Measurements from ENCODE around the gene ITPKC. TPM values are rescaled to one million over a fixed set of nuclear protein-coding genes. Genes with fewer than 3 reads are reported as not detected.

Gene ITPKC
- total RNA-seq, 1 experiment from 2014 or later, result 25.3 TPM

- in situ Hi-C loops (cut with HindIII; ENCODE audit: low pct_unique_long_range_greater_than_20kb, low sequenced_read_pairs), result no loop called here
Measured at GRCh38 chr19:40688987-40689338, 27.9 kb upstream of the ITPKC start.

GRCh38 chr19:40689339-40690049, 27.4 kb upstream of the ITPKC start:
- in situ Hi-C loops (cut with HindIII; ENCODE audit: low pct_unique_long_range_greater_than_20kb, low sequenced_read_pairs), result no loop called here
- no peak for DNase-seq (ENCODE audit: low read depth)

More at GRCh38 chr19:40688987-40689338, 27.9 kb upstream of the ITPKC start:
- no peak for DNase-seq (ENCODE audit: low read depth)

GRCh38 chr19:40690050-40690692, 26.7 kb upstream of the ITPKC start, which contains the start of gene NUMBL:
TSS of gene NUMBL (minus strand) at chr19:40690651. CDS start at chr19:40690483, 168 bp downstream.
- in situ Hi-C loops (cut with HindIII; ENCODE audit: low pct_unique_long_range_greater_than_20kb, low sequenced_read_pairs), result no loop called here
- no peak for DNase-seq (ENCODE audit: low read depth)

GRCh38 chr19:40690693-40691420, 26.1 kb upstream of the ITPKC start:
- in situ Hi-C loops (cut with HindIII; ENCODE audit: low pct_unique_long_range_greater_than_20kb, low sequenced_read_pairs), result no loop called here
- peak; percentile 87 for DNase-seq (ENCODE audit: low read depth)

- DNase-seq (ENCODE audit: low read depth), result no peak
- in situ Hi-C loops (cut with HindIII; ENCODE audit: low pct_unique_long_range_greater_than_20kb, low sequenced_read_pairs), result no loop called here
Measured at GRCh38 chr19:40691421-40692211, 25.3 kb upstream of the ITPKC start.

- in situ Hi-C loops (cut with HindIII; ENCODE audit: low pct_unique_long_range_greater_than_20kb, low sequenced_read_pairs), result no loop called here
- no peak for DNase-seq (ENCODE audit: low read depth)
Measured at GRCh38 chr19:40692212-40692551, 24.7 kb upstream of the ITPKC start.

GRCh38 chr19:40693150-40693788, 23.6 kb upstream of the ITPKC start:
- in situ Hi-C loops (cut with HindIII; ENCODE audit: low pct_unique_long_range_greater_than_20kb, low sequenced_read_pairs), result no loop called here
- no peak for DNase-seq (ENCODE audit: low read depth)

GRCh38 chr19:40693896-40694295, 23.0 kb upstream of the ITPKC start:
- no peak for DNase-seq (ENCODE audit: low read depth)
- in situ Hi-C loops (cut with HindIII; ENCODE audit: low pct_unique_long_range_greater_than_20kb, low sequenced_read_pairs), result no loop called here

- no peak for DNase-seq (ENCODE audit: low read depth)
- in situ Hi-C loops (cut with HindIII; ENCODE audit: low pct_unique_long_range_greater_than_20kb, low sequenced_read_pairs), result no loop called here
Measured at GRCh38 chr19:40695881-40696280, 21.0 kb upstream of the ITPKC start.

GRCh38 chr19:40697007-40697406, 19.9 kb upstream of the ITPKC start:
- no peak for DNase-seq (ENCODE audit: low read depth)
- in situ Hi-C loops (cut with HindIII; ENCODE audit: low pct_unique_long_range_greater_than_20kb, low sequenced_read_pairs), result no loop called here

GRCh38 chr19:40700083-40700482, 16.8 kb upstream of the ITPKC start:
- in situ Hi-C loops (cut with HindIII; ENCODE audit: low pct_unique_long_range_greater_than_20kb, low sequenced_read_pairs), result no loop called here

GRCh38 chr19:40701758-40702157, 15.2 kb upstream of the ITPKC start:
- DNase-seq (ENCODE audit: low read depth), result no peak
- in situ Hi-C loops (cut with HindIII; ENCODE audit: low pct_unique_long_range_greater_than_20kb, low sequenced_read_pairs), result no loop called here

More at GRCh38 chr19:40700083-40700482, 16.8 kb upstream of the ITPKC start:
- no peak for DNase-seq (ENCODE audit: low read depth)

GRCh38 chr19:40702337-40703012, 14.4 kb upstream of the ITPKC start:
- no peak for DNase-seq (ENCODE audit: low read depth)
- in situ Hi-C loops (cut with HindIII; ENCODE audit: low pct_unique_long_range_greater_than_20kb, low sequenced_read_pairs), result no loop called here

GRCh38 chr19:40703029-40703755, 13.7 kb upstream of the ITPKC start:
- in situ Hi-C loops (cut with HindIII; ENCODE audit: low pct_unique_long_range_greater_than_20kb, low sequenced_read_pairs), result no loop called here
- DNase-seq (ENCODE audit: low read depth), result no peak

- in situ Hi-C loops (cut with HindIII; ENCODE audit: low pct_unique_long_range_greater_than_20kb, low sequenced_read_pairs), result no loop called here
- no peak for DNase-seq (ENCODE audit: low read depth)
Measured at GRCh38 chr19:40704491-40705361, 12.2 kb upstream of the ITPKC start.

- DNase-seq (ENCODE audit: low read depth), result no peak
- in situ Hi-C loops (cut with HindIII; ENCODE audit: low pct_unique_long_range_greater_than_20kb, low sequenced_read_pairs), result no loop called here
Measured at GRCh38 chr19:40705362-40705651, 11.6 kb upstream of the ITPKC start.
